Nephron progenitor cell (in vitro differentiated cells): ENCODE data around the gene NRL.

Source experiments
- DNase-seq: peaks from one replicate; pipeline ENCODE4 v3.0.0; 2021
- H3K27ac Mint-ChIP-seq: 2 replicates; pipeline ENCODE4 v1.8.0; 2021; ENCODE audit warnings: mild to moderate bottlenecking, moderate library complexity, mixed read lengths
- H3K27me3 Mint-ChIP-seq: 2 replicates; pipeline ENCODE4 v1.8.0; 2021; ENCODE audit warnings: mild to moderate bottlenecking, low read depth, mixed read lengths; ENCODE audit not compliant: poor library complexity
- H3K36me3 Mint-ChIP-seq: 2 replicates; pipeline ENCODE4 v1.8.0; 2021; ENCODE audit warnings: low read depth, mixed read lengths
- H3K4me1 Mint-ChIP-seq: 2 replicates; pipeline ENCODE4 v1.8.0; 2021; ENCODE audit warnings: mixed read lengths
- H3K4me3 Mint-ChIP-seq: 2 replicates; pipeline ENCODE4 v1.8.0; 2021; ENCODE audit warnings: mild to moderate bottlenecking, moderate library complexity, mixed read lengths
- H3K9me3 Mint-ChIP-seq: 2 replicates; pipeline ENCODE4 v1.8.0; 2021; ENCODE audit warnings: mild to moderate bottlenecking, moderate library complexity, mixed read lengths
- TF ChIP-seq, protein P1 (sequence below): fragments of 200-600 bp; sonication (generic); IDR thresholded peaks from 2 replicates; pipeline ENCODE4 v1.5.0; 2021; ENCODE audit warnings: antibody characterized with exemption

The NRL gene

DNA sequence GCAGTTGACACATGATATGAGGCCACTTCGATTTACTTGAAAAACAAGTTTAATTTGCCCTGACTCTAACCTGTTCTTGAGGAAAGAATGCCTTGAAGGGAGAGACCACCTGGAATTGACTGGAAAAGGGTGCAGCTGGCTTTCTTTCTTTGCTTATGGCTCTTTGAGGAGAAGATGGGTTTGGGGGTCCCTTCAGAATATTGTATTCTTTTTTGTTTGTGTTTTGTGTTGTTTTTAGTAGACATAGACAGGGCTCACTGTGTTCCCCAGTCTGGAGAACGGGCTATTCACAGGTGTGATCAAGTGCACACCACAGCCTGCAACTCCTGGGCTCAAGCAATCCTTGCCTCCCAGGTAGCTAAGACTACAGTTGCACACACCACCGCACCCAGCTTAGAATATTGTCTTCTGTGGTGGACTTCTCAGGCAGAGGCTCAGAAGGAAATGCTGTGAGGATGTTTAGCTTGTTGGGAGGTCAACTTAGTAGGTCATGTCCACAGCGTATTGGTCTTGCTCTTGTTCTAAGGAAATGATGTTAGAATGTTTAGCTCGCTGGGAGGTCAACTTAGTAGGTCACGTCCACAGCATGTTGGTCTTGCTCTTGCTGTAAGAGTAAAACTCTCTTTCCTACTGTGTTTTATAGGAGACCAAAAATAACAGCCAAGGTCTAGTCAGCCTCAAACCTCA lies 1.5 kb upstream of the NRL start:
- TF ChIP-seq, protein P1, sequence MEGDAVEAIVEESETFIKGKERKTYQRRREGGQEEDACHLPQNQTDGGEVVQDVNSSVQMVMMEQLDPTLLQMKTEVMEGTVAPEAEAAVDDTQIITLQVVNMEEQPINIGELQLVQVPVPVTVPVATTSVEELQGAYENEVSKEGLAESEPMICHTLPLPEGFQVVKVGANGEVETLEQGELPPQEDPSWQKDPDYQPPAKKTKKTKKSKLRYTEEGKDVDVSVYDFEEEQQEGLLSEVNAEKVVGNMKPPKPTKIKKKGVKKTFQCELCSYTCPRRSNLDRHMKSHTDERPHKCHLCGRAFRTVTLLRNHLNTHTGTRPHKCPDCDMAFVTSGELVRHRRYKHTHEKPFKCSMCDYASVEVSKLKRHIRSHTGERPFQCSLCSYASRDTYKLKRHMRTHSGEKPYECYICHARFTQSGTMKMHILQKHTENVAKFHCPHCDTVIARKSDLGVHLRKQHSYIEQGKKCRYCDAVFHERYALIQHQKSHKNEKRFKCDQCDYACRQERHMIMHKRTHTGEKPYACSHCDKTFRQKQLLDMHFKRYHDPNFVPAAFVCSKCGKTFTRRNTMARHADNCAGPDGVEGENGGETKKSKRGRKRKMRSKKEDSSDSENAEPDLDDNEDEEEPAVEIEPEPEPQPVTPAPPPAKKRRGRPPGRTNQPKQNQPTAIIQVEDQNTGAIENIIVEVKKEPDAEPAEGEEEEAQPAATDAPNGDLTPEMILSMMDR, result no peak
- Mint-ChIP-seq H3K4me3 (peak overlapping the region; percentile 98), H3K4me1 (peaks cover 17% of the 10 kb centered on the region), H3K27ac (no peak overlapping the region), H3K27me3 (peaks cover 10% of the 10 kb centered on the region), H3K9me3 (no peaks in the 10 kb centered on the region), H3K36me3 (peaks cover 40% of the 10 kb centered on the region)
- DNase-seq, result no peak

DNA sequence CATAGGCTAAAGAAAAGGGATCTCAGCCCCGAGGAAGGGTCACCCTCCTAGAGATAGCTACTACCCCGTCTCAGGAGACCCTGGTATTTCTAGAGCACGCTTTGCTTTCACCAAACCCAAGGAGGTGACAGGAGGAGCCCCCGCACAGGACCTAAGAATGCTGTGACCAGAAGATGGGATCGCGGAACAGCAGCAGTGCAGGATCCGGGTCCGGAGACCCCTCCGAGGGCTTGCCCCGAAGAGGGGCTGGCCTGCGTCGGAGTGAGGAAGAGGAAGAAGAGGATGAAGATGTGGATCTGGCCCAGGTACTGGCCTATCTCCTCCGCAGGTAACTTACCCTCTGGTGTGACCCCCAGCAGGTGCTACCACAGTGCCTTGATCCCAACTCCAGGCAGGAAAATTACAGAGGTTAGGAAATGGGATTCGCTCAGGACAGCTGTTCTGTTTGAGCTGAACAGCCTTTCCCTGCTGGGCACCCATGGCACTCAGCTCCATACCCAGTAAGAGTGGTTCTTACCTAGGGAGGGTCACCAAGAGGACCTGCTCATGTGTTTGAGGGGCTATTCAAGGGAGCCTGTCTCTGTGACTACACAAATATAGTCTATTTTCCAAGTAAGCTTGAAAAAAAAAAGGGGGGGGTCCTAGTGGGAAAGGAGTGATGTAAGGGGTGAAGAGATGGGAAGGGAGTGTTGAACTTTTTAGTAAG lies 826 bp upstream of the NRL start:
- Mint-ChIP-seq H3K4me3 (peak overlapping the region; percentile 98), H3K4me1 (peaks cover 17% of the 10 kb centered on the region), H3K27ac (peak overlapping the region; percentile 51), H3K36me3 (peaks cover 34% of the 10 kb centered on the region), H3K9me3 (no peaks in the 10 kb centered on the region), H3K27me3 (peaks cover 10% of the 10 kb centered on the region)
- TF ChIP-seq, protein P1, result no peak
- peak; percentile 27 for DNase-seq

DNA sequence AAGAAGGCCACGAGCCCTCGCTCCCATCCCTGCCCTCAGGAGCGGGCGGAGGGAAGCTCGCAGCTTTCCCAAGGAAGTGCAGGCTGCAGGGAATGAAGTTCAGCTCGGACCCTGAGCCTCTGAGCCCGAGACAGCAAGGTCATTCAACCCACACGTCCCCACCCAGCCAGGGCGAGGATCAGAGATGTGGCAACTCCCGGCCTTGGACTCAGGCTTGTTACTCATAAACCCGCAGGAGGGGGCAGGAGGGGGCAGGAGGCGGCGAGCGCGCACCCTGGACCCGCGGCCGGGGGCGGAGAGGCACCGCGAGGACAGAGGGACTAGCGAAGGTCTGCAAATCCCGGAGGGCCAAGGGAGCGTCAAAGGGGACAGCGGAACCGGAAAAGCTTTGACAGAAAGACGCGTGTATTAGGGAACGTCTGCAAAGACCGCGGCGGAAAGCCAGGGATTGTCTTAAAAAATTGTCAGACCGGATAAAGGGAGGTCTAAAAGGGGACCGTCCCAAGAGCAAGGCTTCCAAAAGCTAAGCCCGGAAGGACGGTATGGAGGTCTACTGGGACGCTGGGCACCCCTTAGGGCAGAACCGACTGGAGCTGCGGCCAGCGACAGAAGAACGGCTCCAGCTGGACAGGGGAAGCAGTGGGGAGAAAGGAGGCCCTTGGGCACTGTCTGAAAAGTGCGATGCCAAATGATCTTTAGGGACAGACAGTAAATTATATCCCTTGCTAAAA lies 783 bp downstream of the NRL start:
- no peaks in the 10 kb centered on the region for H3K9me3 Mint-ChIP-seq
- peak; percentile 74 for DNase-seq
- H3K27ac Mint-ChIP-seq, result peak overlapping the region; percentile 100
- H3K4me1 Mint-ChIP-seq, result peaks cover 18% of the 10 kb centered on the region
- peaks cover 25% of the 10 kb centered on the region for H3K36me3 Mint-ChIP-seq
- H3K4me3 Mint-ChIP-seq, result peak overlapping the region; percentile 98
- H3K27me3 Mint-ChIP-seq, result peaks cover 10% of the 10 kb centered on the region
- TF ChIP-seq, protein P1, result no peak

DNA sequence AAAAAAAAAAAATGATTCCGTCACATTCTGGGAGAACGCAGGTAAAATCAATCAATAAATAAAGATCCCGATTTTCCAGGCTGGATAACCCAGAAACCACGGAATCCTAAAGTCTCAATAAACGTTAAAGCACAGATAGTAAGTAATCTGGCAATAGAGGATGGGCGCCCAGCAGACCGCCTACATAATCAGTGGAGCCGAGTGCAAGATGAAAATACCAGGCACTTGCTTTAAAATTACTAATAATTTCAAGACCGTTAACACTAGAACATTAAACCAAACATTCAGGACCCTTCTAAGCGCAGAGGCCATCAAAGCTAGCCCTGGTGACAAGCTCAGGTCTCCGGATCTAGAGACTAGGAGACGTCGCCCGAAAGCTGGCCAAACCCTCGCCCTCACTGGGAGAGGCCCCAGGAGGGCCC lies 1.4 kb downstream of the NRL start:
- Mint-ChIP-seq H3K36me3 (peaks cover 19% of the 10 kb centered on the region), H3K4me3 (peak overlapping the region; percentile 98), H3K27me3 (peaks cover 10% of the 10 kb centered on the region), H3K27ac (peak overlapping the region; percentile 100), H3K9me3 (no peaks in the 10 kb centered on the region), H3K4me1 (peaks cover 22% of the 10 kb centered on the region)
- TF ChIP-seq, protein P1, result no peak
- no peak for DNase-seq

DNA sequence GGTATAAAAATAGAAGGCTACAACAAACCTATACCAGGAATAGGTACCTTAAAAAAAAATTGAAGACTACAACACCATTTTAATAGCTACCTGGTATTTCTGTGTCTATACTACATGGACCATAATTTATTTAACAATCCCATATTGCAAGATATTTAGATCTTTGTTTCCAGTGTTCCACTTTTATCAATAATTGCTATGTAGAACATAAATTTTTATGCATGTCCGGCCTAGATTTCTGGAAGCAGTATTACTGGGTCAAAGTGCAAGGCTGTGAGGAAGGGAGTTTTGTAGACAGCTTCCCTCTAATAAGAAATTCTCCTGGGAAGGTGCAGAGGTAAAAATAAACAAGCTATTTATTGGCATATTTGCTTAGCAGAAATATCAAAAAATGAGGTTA lies 4.2 kb downstream of the NRL start:
- Mint-ChIP-seq H3K36me3 (no peaks in the 10 kb centered on the region), H3K27me3 (peaks cover 7% of the 10 kb centered on the region), H3K9me3 (no peaks in the 10 kb centered on the region), H3K27ac (no peak overlapping the region), H3K4me3 (no peak overlapping the region), H3K4me1 (peaks cover 16% of the 10 kb centered on the region)
- TF ChIP-seq, protein P1, result no peak
- DNase-seq, result no peak
